Mononuclear cell (primary cell): ENCODE results near the gene PCDHB1. TPM values are rescaled to one million over a fixed set of nuclear protein-coding genes. Genes with fewer than 3 reads are reported as not detected.

Experiments used
- H3K27me3 ChIP-seq: 2 replicates; pipeline ENCODE4 v1.6.0; 2011; ENCODE audit warnings: low read length, control low read depth; ENCODE audit not compliant: insufficient read depth
- H3K4me1 ChIP-seq: 2 replicates; pipeline ENCODE4 v1.5.1; 2011; ENCODE audit warnings: mild to moderate bottlenecking, low read length, control low read depth; ENCODE audit not compliant: insufficient read depth
- H3K4me3 ChIP-seq: 2 replicates; pipeline ENCODE4 v1.5.1; 2011; ENCODE audit warnings: mild to moderate bottlenecking, low read length, moderate library complexity
- H3K9me3 ChIP-seq: 2 replicates; pipeline ENCODE4 v1.5.1; 2011; ENCODE audit warnings: low read depth, mild to moderate bottlenecking, control low read depth, low read length
- total RNA-seq: library from RNA; depleted of rRNA; stranded (reverse); fragments of >200 nt; gene quantifications from one replicate; pipeline ENCODE4 v1.2.3, GENCODE V29; 2012

PCDHB1 gene
- under 0.01 TPM for total RNA-seq

DNA sequence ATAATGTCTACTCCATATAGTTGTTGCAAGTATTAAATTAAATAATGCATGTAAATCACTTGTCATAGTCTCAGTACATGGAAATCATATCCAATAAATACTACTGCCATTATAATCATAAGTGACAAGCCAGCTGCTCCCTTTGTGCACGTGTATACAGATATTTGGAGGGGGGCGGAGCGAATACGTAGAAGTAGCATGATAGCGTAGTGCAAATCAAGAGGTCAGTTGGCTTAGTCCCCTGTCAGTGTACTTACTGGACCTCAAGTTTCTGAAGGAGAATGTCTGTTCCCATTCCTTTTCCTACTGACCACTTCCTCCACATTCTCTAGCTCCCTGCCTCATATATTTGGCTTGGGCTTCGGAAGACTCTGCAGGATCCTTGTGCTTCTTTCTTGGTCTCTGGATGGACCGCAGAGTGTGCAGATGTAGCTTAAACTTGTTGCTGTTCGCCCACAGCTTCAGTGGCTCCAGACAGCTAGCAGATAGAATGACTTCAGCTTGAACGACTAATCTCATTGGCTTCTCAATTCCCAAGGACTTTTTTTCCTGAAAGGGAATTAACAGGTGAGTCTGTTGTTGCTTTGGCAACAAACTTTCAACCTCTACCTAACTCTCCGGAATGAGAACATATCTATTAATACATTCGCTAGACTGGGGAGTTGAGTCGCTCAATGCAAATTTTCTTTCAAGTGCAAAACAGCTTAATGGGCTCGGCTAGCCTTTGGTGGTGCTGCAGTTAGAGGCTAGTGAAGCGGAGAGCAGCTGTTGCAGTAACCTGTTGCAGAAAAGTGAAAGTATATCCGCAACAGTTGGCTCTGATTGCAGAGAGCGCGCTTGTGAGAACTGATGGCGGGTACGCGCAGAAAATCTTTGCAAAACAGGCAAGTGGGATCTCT, at the start of gene PCDHB1:
PCDHB1 (plus strand) TSS at position 753 of the 899 bp plus-strand sequence; CDS start at position 850, 97 bp downstream.
- Histone ChIP-seq H3K27me3 (peaks cover 17% of the 10 kb centered on the region), H3K4me3 (no peak within 1 kb of the TSS), H3K9me3 (no peaks in the 10 kb centered on the region), H3K4me1 (no peaks in the 10 kb centered on the region)

- H3K4me3 ChIP-seq, result no peak overlapping the region
- no peaks in the 10 kb centered on the region for H3K4me1 ChIP-seq
- peaks cover 16% of the 10 kb centered on the region for H3K27me3 ChIP-seq
- no peaks in the 10 kb centered on the region for H3K9me3 ChIP-seq
Measured at GRCh38 chr5:141001446-141001843, 49.7 kb upstream of the PCDHB1 start.

- Histone ChIP-seq H3K27me3 (peaks cover 16% of the 10 kb centered on the region), H3K9me3 (no peaks in the 10 kb centered on the region), H3K4me3 (no peak overlapping the region), H3K4me1 (no peaks in the 10 kb centered on the region)
Measured at GRCh38 chr5:141001844-141002604, 49.1 kb upstream of the PCDHB1 start.

DNA sequence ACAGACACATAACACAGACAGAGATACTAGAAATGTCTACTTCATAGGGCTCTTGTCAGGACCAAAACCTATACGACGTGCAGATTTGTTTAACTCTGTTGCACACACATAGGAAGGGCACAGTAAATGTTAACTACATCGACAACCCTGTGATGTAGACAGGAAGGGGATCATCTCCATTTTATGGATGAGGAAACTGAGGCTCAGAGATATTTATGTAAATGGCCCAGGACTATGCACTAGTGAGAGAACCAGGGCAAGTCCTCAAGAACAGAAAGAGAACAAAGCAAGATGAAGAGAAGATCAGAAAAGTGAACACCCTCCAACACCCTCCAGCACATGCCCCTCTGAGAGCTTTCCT, 48.6 kb upstream of the PCDHB1 start:
- no peaks in the 10 kb centered on the region for H3K4me1 ChIP-seq
- H3K9me3 ChIP-seq, result no peaks in the 10 kb centered on the region
- peaks cover 16% of the 10 kb centered on the region for H3K27me3 ChIP-seq
- H3K4me3 ChIP-seq, result no peak overlapping the region

GRCh38 chr5:141003031-141003430, 48.1 kb upstream of the PCDHB1 start:
- Histone ChIP-seq H3K4me3 (no peak overlapping the region), H3K9me3 (no peaks in the 10 kb centered on the region), H3K27me3 (peaks cover 16% of the 10 kb centered on the region), H3K4me1 (no peaks in the 10 kb centered on the region)

GRCh38 chr5:141003791-141004611, 47.2 kb upstream of the PCDHB1 start:
- H3K27me3 ChIP-seq, result peaks cover 16% of the 10 kb centered on the region
- H3K4me1 ChIP-seq, result no peaks in the 10 kb centered on the region
- no peak overlapping the region for H3K4me3 ChIP-seq
- no peaks in the 10 kb centered on the region for H3K9me3 ChIP-seq

GRCh38 chr5:141007791-141008190, 43.4 kb upstream of the PCDHB1 start:
- no peaks in the 10 kb centered on the region for H3K9me3 ChIP-seq
- no peak overlapping the region for H3K4me3 ChIP-seq
- peaks cover 2% of the 10 kb centered on the region for H3K27me3 ChIP-seq
- H3K4me1 ChIP-seq, result no peaks in the 10 kb centered on the region

GRCh38 chr5:141010047-141010793, 41.0 kb upstream of the PCDHB1 start:
- Histone ChIP-seq H3K4me1 (no peaks in the 10 kb centered on the region), H3K9me3 (no peaks in the 10 kb centered on the region)

DNA sequence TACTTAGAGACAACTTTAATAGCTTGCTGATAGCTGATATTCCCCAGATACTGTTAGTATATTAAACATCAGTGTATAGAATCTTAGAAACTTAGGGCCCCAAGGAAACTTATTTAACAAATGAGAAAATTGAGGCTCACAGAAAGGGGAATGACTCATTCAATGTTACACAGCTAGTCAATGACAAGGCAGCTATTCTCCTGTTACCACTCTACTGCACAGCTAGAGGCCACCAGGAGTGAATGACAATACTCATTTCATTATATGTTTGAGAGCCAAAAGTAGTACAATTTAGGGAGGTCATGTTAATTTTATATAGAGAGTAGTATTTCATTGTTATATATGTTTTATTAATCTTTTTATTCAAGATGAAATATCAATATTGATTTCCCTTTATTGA, 33.2 kb upstream of the PCDHB1 start:
- Histone ChIP-seq H3K4me1 (no peaks in the 10 kb centered on the region), H3K27me3 (no peaks in the 10 kb centered on the region), H3K9me3 (no peaks in the 10 kb centered on the region), H3K4me3 (no peak overlapping the region)

More at GRCh38 chr5:141010047-141010793, 41.0 kb upstream of the PCDHB1 start:
- no peaks in the 10 kb centered on the region for H3K27me3 ChIP-seq
- H3K4me3 ChIP-seq, result no peak overlapping the region

GRCh38 chr5:141022384-141022783, 28.8 kb upstream of the PCDHB1 start:
- peaks cover 5% of the 10 kb centered on the region for H3K9me3 ChIP-seq
- H3K27me3 ChIP-seq, result no peaks in the 10 kb centered on the region
- no peak overlapping the region for H3K4me3 ChIP-seq
- H3K4me1 ChIP-seq, result no peaks in the 10 kb centered on the region

DNA sequence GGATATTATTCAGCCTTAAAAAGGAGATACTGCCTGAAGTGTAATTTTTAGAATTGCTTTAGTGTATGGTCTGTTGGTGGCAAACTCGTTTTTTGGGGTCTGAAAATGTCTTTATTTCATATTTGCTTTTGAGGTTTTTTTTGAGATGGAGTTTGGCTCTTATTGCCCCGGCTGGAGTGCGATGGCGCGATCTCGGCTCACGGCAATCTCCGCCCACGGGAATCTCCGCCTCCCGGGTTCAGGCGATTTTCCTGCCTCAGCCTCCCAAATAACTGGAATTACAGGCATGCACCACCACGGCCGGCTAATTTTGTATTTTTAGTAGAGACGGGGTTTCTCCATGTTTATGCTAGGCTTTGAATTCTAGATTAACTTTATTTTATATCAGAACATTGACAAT, 20.2 kb upstream of the PCDHB1 start:
- no peaks in the 10 kb centered on the region for H3K4me1 ChIP-seq
- H3K9me3 ChIP-seq, result no peaks in the 10 kb centered on the region
- no peaks in the 10 kb centered on the region for H3K27me3 ChIP-seq
- H3K4me3 ChIP-seq, result no peak overlapping the region

DNA sequence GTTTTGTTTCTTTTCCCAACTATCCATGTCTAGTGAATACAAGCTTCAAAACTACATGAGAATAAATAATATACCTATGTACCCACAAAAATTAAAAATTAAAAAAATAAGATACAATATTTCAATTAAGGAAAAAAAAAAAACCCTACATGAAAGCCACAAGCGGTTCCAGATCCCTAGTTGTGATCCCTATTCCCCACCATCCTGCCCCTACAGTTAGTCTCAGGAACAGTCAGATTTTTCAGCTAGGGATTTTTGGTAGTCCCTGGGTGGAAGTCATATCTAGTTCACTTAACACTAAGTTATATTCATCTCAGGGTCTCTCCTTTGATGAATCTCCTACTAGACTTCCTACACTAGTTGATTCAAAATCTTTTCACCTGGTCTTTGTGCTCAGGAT, 18.5 kb upstream of the PCDHB1 start:
- H3K9me3 ChIP-seq, result no peaks in the 10 kb centered on the region
- no peaks in the 10 kb centered on the region for H3K27me3 ChIP-seq
- no peak overlapping the region for H3K4me3 ChIP-seq
- no peaks in the 10 kb centered on the region for H3K4me1 ChIP-seq

DNA sequence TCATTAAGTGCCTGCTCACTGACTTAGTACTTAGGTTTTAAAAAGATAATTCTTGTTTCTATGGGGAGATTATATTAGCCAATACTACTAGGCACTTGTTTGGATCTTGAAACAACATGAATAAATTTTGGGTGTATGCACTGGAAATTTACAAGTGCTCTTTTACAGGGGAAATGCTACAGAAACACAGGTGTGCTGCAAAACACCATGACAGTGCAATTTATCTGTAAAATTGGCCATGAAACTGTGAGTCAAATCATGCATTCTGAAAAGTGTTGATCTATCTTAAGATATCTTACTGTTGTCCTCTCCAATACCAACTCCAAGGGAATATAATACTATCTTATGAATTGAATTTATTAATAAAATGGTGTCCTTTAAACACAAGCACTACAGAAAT, 12.1 kb upstream of the PCDHB1 start:
- no peaks in the 10 kb centered on the region for H3K9me3 ChIP-seq
- no peaks in the 10 kb centered on the region for H3K4me1 ChIP-seq
- H3K4me3 ChIP-seq, result no peak overlapping the region
- peaks cover 12% of the 10 kb centered on the region for H3K27me3 ChIP-seq

DNA sequence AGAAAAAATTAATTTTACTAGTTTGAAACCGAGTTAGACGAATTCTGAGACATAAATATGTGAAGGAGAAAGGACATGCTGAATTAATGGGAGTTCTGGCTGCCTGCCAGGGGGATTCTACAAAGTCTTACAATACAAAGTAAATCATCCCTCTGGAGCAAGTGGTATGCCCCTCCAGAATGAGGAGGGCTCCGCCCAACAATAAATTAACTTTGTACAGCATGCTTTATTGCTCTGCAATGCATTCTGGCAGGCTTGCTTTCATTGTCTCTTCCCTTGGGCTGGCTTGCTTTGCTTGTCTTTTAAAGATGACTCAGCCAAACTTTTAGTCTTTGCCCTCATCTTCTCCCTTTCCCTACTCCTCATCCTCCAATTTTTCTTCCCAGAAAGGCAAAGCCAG, 11.7 kb upstream of the PCDHB1 start:
- Histone ChIP-seq H3K4me3 (no peak overlapping the region), H3K27me3 (peaks cover 12% of the 10 kb centered on the region), H3K4me1 (no peaks in the 10 kb centered on the region), H3K9me3 (no peaks in the 10 kb centered on the region)
